Kidney (tissue), 14 donors: ENCODE data around the gene PLA2G4A. TPM values are rescaled to one million over a fixed set of nuclear protein-coding genes. Genes with fewer than 3 reads are reported as not detected.

Experiments
- DNase-seq, 5 donors: peaks; one replicate each; pipeline ENCODE4 v3.0.0-alpha.2; 2013 to 2020
- FAIRE-seq: peaks from 2 replicates; lab custom pipeline; 2012; peaks lifted over from hg19 to GRCh38; lab: Jason Lieb, UNC
- H3K27ac ChIP-seq, 2 donors: one replicate each; pipeline ENCODE4 v1.7.0; 2013; ENCODE audit warnings: low read depth in 2 of 2, low read length in 2 of 2, inconsistent platforms in 1 of 2
- H3K27me3 ChIP-seq: one replicate; pipeline ENCODE4 v1.7.1; 2013; ENCODE audit warnings: low read length, inconsistent platforms; ENCODE audit not compliant: control insufficient read depth, insufficient read depth
- H3K36me3 ChIP-seq, 3 donors: one replicate each; pipeline versions ENCODE4 v1.7.0 to v1.7.1; 2013; ENCODE audit warnings: low read length in 3 of 3, control low read depth in 1 of 3, inconsistent platforms in 1 of 3; ENCODE audit not compliant: insufficient read depth in 3 of 3, control insufficient read depth in 2 of 3
- H3K4me1 ChIP-seq, 3 donors: one replicate each; pipeline versions ENCODE4 v1.7.0 to v1.7.1; 2013; ENCODE audit warnings: low read length in 3 of 3, inconsistent platforms in 1 of 3, low read depth in 1 of 3; ENCODE audit not compliant: control insufficient read depth in 2 of 3, insufficient read depth in 2 of 3
- H3K4me3 ChIP-seq, 3 donors: one replicate each; pipeline versions ENCODE4 v1.7.0 to v1.8.1; 2013; ENCODE audit warnings: low read length in 3 of 3, control low read depth in 1 of 3, inconsistent platforms in 1 of 3
- H3K9ac ChIP-seq, 3 donors: one replicate each; pipeline versions ENCODE4 v1.7.0 to v1.7.1; 2013; ENCODE audit warnings: low read length in 3 of 3, control low read depth in 1 of 3, inconsistent platforms in 1 of 3
- H3K9me3 ChIP-seq, 3 donors: one replicate each; pipeline versions ENCODE4 v1.7.0 to v1.7.1; 2013; ENCODE audit warnings: low read length in 3 of 3, control low read depth in 1 of 3, inconsistent platforms in 1 of 3; ENCODE audit not compliant: control insufficient read depth in 2 of 3, insufficient read depth in 1 of 3
- intact Hi-C: fragments of 100-400 bp; cut with DNase I; formaldehyde crosslinking; loops from one replicate; pipeline ENCODE4 v1.11.1; 2022
- polyA plus RNA-seq: library from polyadenylated mRNA; stranded (reverse); fragments of 350-450 nt; fragmentation: Illumina TruSeq; extraction: RNeasy Lipid Tissue Mini Kit (QIAGEN cat#74804); gene quantifications from one replicate; pipeline ENCODE4 v1.2.3, GENCODE V29; 2014; ENCODE audit warnings: low read depth, low replicate concordance; ENCODE audit not compliant: insufficient read depth
- total RNA-seq: library from RNA; stranded (reverse); fragmentation: NEBNext Ultra II Directional; extraction: Animal tissue kit (Norgen Biotek cat#: 25700); gene quantifications from one replicate; pipeline ENCODE4 v1.2.1, GENCODE V29; 2021
- TF ChIP-seq, protein P1 (sequence below): IDR thresholded peaks from 3 replicates; pipeline ENCODE4 v1.5.1; 2012; ENCODE audit warnings: mild to moderate bottlenecking, moderate library complexity, borderline replicate concordance; ENCODE audit not compliant: insufficient read depth; ENCODE audit errors: extremely low read depth
- donor health status: control.
- donor health status: control.
- donor health status: control.
- donor health status: control.
- donor health status: control.
- donor health status: DM: yes; HTN: yes; CAD: no.
- donor health status: Normal renal cell carcinoma (clear cell type).

The PLA2G4A gene
- total and polyA plus RNA-seq, 2 donors from 2014 or later = 3.4 to 8.4 TPM

DNA sequence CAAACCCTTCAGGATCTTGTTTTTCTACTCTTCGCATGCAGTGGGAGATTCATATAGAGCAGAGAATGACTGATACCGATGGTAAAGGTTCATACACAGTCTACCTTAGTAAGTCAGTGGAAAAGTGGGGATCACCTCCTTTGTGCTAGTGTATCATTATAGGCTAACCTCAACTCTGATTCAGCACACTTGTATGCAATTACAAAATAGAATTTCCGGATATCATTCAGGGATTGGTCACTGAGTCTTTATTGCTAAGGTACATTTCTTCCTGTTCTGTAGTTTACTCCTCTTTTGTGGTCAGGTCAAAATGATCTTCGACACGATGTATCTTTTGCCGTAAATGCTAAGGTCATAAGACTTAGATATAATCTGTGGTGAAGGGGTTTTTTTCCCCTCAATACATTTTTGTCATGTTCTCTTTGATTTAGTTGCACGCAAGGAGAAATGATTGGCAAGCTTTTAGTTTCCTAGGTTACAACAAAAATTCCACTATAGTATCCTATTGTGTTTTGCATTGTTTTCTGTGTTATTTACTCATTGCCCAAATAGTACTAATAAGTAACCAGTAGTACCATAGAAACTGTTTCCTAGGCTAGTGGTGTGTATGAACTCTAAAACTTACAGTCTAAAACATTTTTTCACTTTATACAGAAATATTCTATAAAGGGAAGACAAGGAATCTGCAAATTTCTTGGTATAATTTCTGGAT lies 35.7 kb upstream of the PLA2G4A start:
- Histone ChIP-seq H3K4me3 (no peak overlapping the region), H3K27ac (no peak overlapping the region), H3K9me3 (no peaks in the 10 kb centered on the region), H3K36me3 (no peaks in the 10 kb centered on the region), H3K27me3 (no peaks in the 10 kb centered on the region), H3K4me1 (no peaks in the 10 kb centered on the region), H3K9ac (no peak overlapping the region)
- FAIRE-seq = no peak
- intact Hi-C loops = no loop called here
- TF ChIP-seq, protein P1, sequence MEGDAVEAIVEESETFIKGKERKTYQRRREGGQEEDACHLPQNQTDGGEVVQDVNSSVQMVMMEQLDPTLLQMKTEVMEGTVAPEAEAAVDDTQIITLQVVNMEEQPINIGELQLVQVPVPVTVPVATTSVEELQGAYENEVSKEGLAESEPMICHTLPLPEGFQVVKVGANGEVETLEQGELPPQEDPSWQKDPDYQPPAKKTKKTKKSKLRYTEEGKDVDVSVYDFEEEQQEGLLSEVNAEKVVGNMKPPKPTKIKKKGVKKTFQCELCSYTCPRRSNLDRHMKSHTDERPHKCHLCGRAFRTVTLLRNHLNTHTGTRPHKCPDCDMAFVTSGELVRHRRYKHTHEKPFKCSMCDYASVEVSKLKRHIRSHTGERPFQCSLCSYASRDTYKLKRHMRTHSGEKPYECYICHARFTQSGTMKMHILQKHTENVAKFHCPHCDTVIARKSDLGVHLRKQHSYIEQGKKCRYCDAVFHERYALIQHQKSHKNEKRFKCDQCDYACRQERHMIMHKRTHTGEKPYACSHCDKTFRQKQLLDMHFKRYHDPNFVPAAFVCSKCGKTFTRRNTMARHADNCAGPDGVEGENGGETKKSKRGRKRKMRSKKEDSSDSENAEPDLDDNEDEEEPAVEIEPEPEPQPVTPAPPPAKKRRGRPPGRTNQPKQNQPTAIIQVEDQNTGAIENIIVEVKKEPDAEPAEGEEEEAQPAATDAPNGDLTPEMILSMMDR = no peak
- no peak for DNase-seq

DNA sequence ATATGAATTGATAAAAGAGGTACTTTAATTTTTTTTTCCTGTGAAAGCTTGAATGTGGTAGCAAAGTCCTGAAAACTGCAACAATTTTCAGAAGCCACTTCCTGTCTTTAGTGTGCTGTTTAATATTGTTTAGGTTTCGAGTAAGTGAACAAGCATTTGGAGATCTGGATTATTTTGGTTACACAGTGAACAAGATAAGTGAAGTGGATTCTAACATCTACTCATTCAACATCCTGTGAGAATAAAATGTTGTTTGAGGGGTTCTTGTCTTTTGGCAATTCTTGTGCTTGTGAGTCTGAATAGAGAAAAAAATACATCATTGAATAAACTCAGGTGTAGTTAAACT lies 35.2 kb upstream of the PLA2G4A start:
- intact Hi-C loops = no loop called here
- DNase-seq (no peak), FAIRE-seq (no peak)
- no peaks in the 10 kb centered on the region for H3K36me3 ChIP-seq
- H3K27ac ChIP-seq = no peak overlapping the region
- no peaks in the 10 kb centered on the region for H3K27me3 ChIP-seq
- TF ChIP-seq, protein P1 = no peak
- no peaks in the 10 kb centered on the region for H3K9me3 ChIP-seq
- no peak overlapping the region for H3K9ac ChIP-seq
- no peaks in the 10 kb centered on the region for H3K4me1 ChIP-seq
- no peak overlapping the region for H3K4me3 ChIP-seq

DNA sequence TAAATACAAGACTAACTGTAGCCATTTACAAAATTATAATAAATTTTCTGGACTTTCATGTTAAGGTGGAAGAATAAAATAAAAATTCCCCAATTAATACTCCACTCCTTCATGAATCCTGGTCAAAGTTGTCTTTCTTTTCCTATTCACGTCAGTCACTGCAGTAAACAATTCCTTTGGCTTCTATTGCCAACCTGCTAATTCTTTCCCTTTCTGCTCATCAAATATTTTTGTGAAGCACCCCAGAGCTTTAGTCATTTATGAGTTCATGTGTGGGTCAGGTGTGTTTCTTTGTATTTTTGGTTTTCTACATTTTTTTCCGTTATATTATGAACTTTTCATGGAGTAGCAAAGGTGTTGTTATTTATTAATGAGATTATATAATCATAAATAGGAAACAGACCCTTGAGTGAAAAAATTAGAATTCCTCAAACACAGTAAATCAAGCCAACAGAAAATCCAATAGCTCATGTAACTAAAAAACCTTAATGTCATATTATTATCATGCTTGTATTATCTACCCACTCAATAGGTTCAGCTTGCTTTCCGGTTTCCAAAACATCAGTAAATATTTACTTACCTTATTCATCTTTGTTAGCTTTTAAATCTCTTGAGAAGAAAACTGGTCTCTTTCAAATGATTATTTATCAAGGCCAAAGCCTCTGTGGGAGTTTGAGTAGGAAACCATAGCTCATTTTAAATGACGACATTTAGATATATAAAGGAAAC lies 29.6 kb upstream of the PLA2G4A start:
- no peak overlapping the region for H3K27ac ChIP-seq
- H3K9me3 ChIP-seq = no peaks in the 10 kb centered on the region
- no peak overlapping the region for H3K9ac ChIP-seq
- no peaks in the 10 kb centered on the region for H3K4me1 ChIP-seq
- DNase-seq (no peak), FAIRE-seq (no peak)
- intact Hi-C loops = no loop called here
- no peaks in the 10 kb centered on the region for H3K36me3 ChIP-seq
- H3K27me3 ChIP-seq = no peaks in the 10 kb centered on the region
- no peak overlapping the region for H3K4me3 ChIP-seq
- TF ChIP-seq, protein P1 = no peak
